Gastrocnemius medialis (tissue), 4 donors: ENCODE data around the gene TGM3.

ENCODE experiments used
- POLR2A ChIP-seq, 2 donors: fragments of 450-650 bp; IDR thresholded peaks; one replicate each; pipeline ENCODE4 v1.6.1; 2017; ENCODE audit warnings: antibody characterized with exemption in 2 of 2, mild to moderate bottlenecking in 2 of 2, moderate library complexity in 2 of 2
- TF ChIP-seq, protein P1 (sequence below), 5 experiments: fragments of 450-650 bp in 3 of 5; fragments of 200-600 bp in 2 of 5; sonication (generic) in 2 of 5; IDR thresholded peaks in 4 of 5; conservative IDR thresholded peaks in 1 of 5; 1 replicate in 4 of 5; 2 replicates in 1 of 5; pipeline ENCODE4 v1.5.1; 2016 to 2019; ENCODE audit warnings: antibody characterized with exemption in 5 of 5, mild to moderate bottlenecking in 3 of 5, moderate library complexity in 3 of 5

DNA sequence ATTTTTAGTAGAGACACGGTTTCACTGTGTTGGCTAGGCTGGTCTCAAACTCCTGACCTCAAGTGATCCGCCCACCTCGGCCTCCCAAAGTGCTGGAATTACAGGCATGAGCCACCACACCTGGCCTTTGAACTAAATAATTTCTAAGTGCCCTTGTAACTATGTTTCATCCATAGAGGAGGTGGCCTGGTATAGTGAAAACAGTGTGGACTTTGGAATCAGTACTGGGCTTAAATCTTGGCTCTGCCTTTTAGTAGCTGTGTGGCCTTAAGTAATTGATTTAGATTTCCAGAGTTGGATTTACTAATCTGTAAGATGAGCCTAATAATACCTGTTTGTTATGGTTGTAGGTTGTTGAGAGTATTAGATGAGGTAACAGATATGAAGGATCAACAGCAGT, 14.2 kb upstream of the TGM3 start:
- TF ChIP-seq POLR2A (IDR thresholded peaks at IDR 0.05): no peak
- TF ChIP-seq, protein P1, sequence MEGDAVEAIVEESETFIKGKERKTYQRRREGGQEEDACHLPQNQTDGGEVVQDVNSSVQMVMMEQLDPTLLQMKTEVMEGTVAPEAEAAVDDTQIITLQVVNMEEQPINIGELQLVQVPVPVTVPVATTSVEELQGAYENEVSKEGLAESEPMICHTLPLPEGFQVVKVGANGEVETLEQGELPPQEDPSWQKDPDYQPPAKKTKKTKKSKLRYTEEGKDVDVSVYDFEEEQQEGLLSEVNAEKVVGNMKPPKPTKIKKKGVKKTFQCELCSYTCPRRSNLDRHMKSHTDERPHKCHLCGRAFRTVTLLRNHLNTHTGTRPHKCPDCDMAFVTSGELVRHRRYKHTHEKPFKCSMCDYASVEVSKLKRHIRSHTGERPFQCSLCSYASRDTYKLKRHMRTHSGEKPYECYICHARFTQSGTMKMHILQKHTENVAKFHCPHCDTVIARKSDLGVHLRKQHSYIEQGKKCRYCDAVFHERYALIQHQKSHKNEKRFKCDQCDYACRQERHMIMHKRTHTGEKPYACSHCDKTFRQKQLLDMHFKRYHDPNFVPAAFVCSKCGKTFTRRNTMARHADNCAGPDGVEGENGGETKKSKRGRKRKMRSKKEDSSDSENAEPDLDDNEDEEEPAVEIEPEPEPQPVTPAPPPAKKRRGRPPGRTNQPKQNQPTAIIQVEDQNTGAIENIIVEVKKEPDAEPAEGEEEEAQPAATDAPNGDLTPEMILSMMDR (IDR thresholded peaks at IDR 0.05 in 4 of 5, conservative IDR thresholded peaks at IDR 0.05 in 1 of 5): no peak
